EL (cell line): ENCODE measurements around the gene UMODL1.
"Not testable (repeated sequence)": the region's sequence is repeated elsewhere in the genome, so short reads cannot be mapped to it uniquely, and the experiment has no call there.

ENCODE experiments used
- DNase-seq: peaks from one replicate; pipeline ENCODE4 v3.0.0-alpha.2; 2016

The UMODL1 gene

GRCh38 chr21:42175110-42175710 lies 104.1 kb downstream of the UMODL1 start:
- no peak for DNase-seq

GRCh38 chr21:42176859-42177258 lies 105.7 kb downstream of the UMODL1 start:
- no peak for DNase-seq

GRCh38 chr21:42179316-42179715 lies 108.2 kb downstream of the UMODL1 start:
- DNase-seq = no peak

- DNase-seq = not testable (repeated sequence)
Observed at GRCh38 chr21:42180001-42180400, 108.9 kb downstream of the UMODL1 start.

GRCh38 chr21:42182713-42183371 lies 111.7 kb downstream of the UMODL1 start:
- DNase-seq = no peak

- DNase-seq = no peak
Observed at GRCh38 chr21:42183374-42184266, 112.5 kb downstream of the UMODL1 start.

GRCh38 chr21:42186591-42186990 lies 115.5 kb downstream of the UMODL1 start:
- DNase-seq = no peak

GRCh38 chr21:42187976-42188653 lies 117.0 kb downstream of the UMODL1 start:
- DNase-seq = peak; percentile 20

GRCh38 chr21:42188663-42189062 lies 117.5 kb downstream of the UMODL1 start:
- no peak for DNase-seq

- no peak for DNase-seq
Observed at GRCh38 chr21:42189431-42189830, 118.3 kb downstream of the UMODL1 start.

- no peak for DNase-seq
Observed at GRCh38 chr21:42189860-42190485, 118.9 kb downstream of the UMODL1 start.

- DNase-seq = no peak
Observed at GRCh38 chr21:42190486-42190863, 119.4 kb downstream of the UMODL1 start.

- no peak for DNase-seq
Observed at GRCh38 chr21:42191064-42191463, 119.9 kb downstream of the UMODL1 start.

GRCh38 chr21:42191696-42192595 lies 120.8 kb downstream of the UMODL1 start:
- DNase-seq = peak; percentile 14
